GM12874 (cell line): Measurements from ENCODE around the gene RND2.

Source experiments
- TF ChIP-seq, protein P1 (sequence below): IDR thresholded peaks from 2 replicates; pipeline ENCODE4 v1.5.1; 2011; ENCODE audit warnings: low read depth, mild to moderate bottlenecking, control low read depth, low read length, moderate library complexity; ENCODE audit not compliant: insufficient read depth

RND2 gene

DNA sequence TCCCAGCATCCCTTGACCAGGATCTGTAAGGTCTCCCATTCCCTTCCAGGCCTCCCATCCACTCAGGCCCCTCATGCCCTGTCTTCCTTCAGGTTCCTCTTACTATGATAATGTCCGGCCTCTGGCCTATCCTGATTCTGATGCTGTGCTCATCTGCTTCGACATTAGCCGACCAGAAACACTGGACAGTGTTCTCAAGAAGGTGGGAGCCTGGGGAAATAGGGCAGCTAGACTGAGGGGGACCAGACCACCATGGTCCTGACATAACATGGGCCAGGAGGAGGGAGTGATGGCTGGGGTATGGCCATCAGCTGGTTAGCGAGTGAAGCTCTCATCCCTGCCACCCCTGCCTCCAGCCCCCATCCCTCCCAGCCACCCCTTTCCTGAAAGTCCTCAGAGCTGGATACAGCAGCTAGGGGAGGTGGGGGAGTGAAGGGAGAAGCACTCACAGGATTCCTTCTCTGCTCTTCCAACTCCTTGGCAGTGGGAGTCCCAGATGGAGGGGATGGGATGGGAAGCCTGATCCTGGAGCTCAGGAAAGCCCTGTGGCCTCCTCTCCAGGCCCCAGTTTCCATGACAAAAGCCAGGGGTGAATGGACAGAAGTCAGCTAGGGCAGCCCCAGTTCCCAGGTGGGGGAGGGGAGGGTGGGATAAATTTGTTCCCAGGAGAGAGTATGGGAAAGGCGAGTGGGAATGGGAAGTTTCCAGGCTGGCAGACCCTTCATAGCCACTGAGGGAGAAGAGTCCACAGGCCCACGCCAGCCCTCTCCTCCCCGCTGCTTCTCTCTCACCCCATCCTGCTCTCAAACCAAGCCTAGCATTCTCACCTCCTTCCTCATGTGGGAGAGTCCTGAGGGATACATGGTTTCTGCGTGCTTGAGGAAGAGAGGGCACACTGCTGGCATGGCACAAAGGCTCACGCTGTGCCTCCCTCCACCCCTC lies 2.3 kb downstream of the RND2 start:
- TF ChIP-seq, protein P1, sequence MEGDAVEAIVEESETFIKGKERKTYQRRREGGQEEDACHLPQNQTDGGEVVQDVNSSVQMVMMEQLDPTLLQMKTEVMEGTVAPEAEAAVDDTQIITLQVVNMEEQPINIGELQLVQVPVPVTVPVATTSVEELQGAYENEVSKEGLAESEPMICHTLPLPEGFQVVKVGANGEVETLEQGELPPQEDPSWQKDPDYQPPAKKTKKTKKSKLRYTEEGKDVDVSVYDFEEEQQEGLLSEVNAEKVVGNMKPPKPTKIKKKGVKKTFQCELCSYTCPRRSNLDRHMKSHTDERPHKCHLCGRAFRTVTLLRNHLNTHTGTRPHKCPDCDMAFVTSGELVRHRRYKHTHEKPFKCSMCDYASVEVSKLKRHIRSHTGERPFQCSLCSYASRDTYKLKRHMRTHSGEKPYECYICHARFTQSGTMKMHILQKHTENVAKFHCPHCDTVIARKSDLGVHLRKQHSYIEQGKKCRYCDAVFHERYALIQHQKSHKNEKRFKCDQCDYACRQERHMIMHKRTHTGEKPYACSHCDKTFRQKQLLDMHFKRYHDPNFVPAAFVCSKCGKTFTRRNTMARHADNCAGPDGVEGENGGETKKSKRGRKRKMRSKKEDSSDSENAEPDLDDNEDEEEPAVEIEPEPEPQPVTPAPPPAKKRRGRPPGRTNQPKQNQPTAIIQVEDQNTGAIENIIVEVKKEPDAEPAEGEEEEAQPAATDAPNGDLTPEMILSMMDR = no peak

DNA sequence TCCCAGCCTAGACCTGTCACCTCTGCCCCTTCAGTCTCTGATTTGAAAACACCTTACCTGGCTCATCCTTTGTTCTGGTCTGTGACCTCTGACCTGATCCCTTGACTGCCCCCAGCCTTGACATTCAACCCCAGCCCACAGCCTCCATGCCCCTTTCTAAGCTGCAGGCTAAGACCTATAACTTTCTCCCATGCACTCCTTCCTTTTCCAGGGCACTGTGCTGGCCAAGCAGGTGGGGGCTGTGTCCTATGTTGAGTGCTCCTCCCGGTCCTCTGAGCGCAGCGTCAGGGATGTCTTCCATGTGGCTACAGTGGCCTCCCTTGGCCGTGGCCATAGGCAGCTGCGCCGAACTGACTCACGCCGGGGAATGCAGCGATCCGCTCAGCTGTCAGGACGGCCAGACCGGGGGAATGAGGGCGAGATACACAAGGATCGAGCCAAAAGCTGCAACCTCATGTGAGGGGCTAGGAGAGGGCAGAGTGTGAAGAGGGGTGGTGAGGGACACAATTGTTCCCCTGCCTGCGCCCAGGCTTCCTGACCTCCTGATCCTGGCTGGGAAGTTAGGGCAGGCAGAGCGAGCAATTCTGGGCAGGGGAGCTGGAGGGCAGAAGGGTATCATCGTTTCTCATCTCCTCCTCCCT lies 3.3 kb downstream of the RND2 start:
- TF ChIP-seq, protein P1 = no peak

DNA sequence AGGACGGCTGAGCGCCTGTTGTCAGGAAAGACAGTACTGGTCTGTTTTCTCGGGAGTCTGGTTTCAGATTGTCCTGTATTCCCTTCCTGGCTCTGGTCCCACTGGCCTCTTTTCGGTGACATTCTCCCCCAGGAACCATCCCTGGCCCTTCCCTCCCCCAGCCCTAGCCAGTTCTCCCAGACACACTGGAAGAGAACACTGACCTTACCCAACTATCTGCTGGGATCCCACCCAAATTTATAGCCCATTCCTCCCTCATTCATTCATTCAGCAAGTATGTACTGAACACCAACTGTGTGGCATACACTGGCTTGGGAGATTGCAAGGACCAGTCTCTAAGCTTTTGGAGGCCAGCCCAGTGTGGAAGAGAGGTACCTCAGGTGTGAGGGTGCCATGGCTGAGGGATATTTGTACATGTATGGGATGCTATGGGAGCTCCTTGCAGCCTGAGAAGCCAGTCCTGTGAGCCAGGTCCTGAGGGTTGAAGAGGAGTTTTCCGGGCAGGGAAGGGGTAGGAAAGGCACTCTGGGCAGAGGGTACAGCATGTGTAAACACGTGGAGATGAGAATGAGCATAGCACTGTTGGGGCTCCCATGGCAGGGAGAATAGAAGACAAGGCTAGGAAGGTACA lies 5.2 kb downstream of the RND2 start:
- TF ChIP-seq, protein P1 = no peak

DNA sequence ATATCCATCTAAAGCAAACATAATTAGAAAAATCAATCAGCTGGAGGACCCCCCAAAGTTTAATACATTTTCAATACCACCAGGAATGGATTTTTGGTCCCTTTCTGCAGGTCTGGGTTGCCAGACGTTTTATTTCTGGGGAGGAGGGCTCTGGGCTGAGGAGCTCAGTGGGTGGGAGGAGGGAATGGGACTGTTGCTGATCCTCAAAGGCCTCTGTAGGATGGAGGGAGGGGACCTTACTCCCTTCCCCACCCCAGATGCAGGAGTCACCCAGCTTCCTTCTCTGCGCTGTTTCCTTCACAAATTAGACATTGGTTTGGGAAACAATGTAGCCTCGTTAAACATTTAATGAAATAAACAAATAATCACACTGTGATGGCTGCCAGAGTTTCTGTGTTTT lies 6.6 kb downstream of the RND2 start:
- TF ChIP-seq, protein P1 = no peak

DNA sequence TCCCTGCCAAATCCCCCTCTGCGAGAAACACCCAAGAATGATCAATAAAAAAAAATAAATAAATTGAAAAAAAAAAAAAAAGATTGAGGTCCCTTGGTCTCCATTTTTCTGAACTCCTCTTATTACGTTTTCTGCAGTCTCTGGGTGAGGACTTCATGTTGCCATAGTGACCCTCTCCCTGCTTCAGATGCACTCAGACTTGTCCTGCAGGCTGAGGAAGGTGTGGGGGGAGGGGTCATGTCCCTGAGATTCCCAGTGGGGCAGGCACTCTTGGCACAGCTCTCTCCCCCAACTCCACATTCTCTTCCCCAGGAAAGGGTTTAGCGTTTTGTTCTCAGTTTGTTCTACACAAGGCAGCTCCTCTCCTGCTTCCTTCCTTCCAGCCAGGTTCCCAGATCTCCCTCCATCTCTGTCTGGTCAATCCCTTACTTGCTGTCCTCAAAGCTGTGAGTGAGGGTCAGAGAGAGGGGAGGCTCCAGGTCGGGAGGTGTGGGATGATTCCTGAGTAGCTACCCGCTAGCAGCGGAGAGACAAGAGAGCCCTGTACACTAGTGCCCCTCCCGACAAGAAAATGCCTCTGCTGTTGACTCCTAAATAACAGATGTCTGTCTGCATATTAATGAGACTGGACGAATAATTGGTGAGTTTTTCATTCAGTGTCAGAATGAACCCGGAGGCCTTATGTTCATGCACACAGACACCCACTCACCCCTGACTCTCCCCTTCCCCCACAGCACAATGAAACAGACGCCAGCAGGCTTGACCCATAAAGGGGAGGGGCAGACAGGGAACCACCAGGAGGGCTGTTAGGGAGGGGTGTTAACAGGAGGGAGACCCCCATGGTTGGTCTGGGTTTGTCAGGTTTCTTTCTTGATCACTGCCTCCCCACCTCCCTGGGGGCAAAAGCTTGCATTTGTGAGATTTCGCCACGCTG lies 9.2 kb downstream of the RND2 start:
- TF ChIP-seq, protein P1 = no peak

DNA sequence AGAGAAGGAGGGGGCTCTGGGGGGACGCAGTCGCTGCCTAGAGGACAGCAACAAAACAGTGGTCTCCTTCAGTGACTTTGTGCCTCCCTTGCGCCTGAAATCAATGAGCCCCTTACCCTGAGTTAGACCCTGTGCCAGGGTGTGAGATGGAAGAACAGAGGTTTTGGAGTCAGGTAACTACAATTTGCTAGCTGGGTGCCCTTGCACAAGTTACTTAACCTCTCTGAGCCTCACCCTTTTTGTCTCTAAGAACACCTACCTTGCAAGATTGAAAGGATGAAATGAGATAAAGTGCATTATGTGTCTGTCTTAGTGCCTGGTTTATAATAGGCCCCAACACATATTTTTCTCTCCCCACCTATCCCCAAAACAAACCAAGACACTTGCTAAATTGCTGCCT lies 9.9 kb downstream of the RND2 start:
- TF ChIP-seq, protein P1 = no peak
